ENCODE measurements around the gene ALLC. TPM values are rescaled to one million over a fixed set of nuclear protein-coding genes. Genes with fewer than 3 reads are reported as not detected.
"Not testable (repeated sequence)": the region's sequence is repeated elsewhere in the genome, so short reads cannot be mapped to it uniquely, and the experiment has no call there.

The ALLC gene
- polyA plus RNA-seq, 1 experiment = not detected

GRCh38 chr2:3617198-3617890, 40.7 kb upstream of the ALLC start:
- no peaks in the 10 kb centered on the region for H3K27me3 ChIP-seq (ENCODE audit: control insufficient read depth, insufficient read depth, low read length)
- no peak overlapping the region for H3K4me3 ChIP-seq (ENCODE audit: low read depth, low read length)
- no peak for DNase-seq (ENCODE audit: low read depth)
- TF ChIP-seq CTCF (IDR thresholded peaks at IDR 0.05; ENCODE audit: insufficient read depth, low read depth, low read length) = no peak
- CTCF ChIA-PET = no interaction called here
- no peaks in the 10 kb centered on the region for H3K36me3 ChIP-seq (ENCODE audit: control insufficient read depth, insufficient read depth, low read length)
- POLR2A ChIA-PET = no interaction called here

GRCh38 chr2:3618367-3618766, 39.6 kb upstream of the ALLC start:
- ChIA-PET CTCF (no interaction called here), POLR2A (no interaction called here)
- Histone ChIP-seq H3K36me3 (ENCODE audit: control insufficient read depth, insufficient read depth, low read length) (no peaks in the 10 kb centered on the region), H3K4me3 (ENCODE audit: low read depth, low read length) (no peak overlapping the region), H3K27me3 (ENCODE audit: control insufficient read depth, insufficient read depth, low read length) (no peaks in the 10 kb centered on the region)
- no peak for TF ChIP-seq CTCF (IDR thresholded peaks at IDR 0.05; ENCODE audit: insufficient read depth, low read depth, low read length)
- no peak for DNase-seq (ENCODE audit: low read depth)

- no peaks in the 10 kb centered on the region for H3K27me3 ChIP-seq (ENCODE audit: control insufficient read depth, insufficient read depth, low read length)
- TF ChIP-seq CTCF (IDR thresholded peaks at IDR 0.05; ENCODE audit: insufficient read depth, low read depth, low read length) = no peak
- H3K4me3 ChIP-seq (ENCODE audit: low read depth, low read length) = no peak overlapping the region
- no peaks in the 10 kb centered on the region for H3K36me3 ChIP-seq (ENCODE audit: control insufficient read depth, insufficient read depth, low read length)
- ChIA-PET CTCF (no interaction called here), POLR2A (no interaction called here)
- DNase-seq (ENCODE audit: low read depth) = no peak
These were observed 39.0 kb upstream of the ALLC start for GRCh38 chr2:3619033-3619432.

GRCh38 chr2:3619661-3620060, 38.3 kb upstream of the ALLC start:
- H3K27me3 ChIP-seq (ENCODE audit: control insufficient read depth, insufficient read depth, low read length); H3K4me3 ChIP-seq (ENCODE audit: low read depth, low read length); DNase-seq (ENCODE audit: low read depth); POLR2A ChIA-PET; CTCF ChIA-PET; H3K36me3 ChIP-seq (ENCODE audit: control insufficient read depth, insufficient read depth, low read length): not testable (repeated sequence)

- Histone ChIP-seq H3K27me3 (ENCODE audit: control insufficient read depth, insufficient read depth, low read length) (no peaks in the 10 kb centered on the region), H3K4me3 (ENCODE audit: low read depth, low read length) (no peak overlapping the region), H3K36me3 (ENCODE audit: control insufficient read depth, insufficient read depth, low read length) (no peaks in the 10 kb centered on the region)
- POLR2A ChIA-PET = no interaction called here
- CTCF ChIA-PET = no interaction called here
- no peak for TF ChIP-seq CTCF (IDR thresholded peaks at IDR 0.05; ENCODE audit: insufficient read depth, low read depth, low read length)
- DNase-seq (ENCODE audit: low read depth) = no peak
These were observed 37.2 kb upstream of the ALLC start for GRCh38 chr2:3620834-3621233.

- POLR2A ChIA-PET = no interaction called here
- CTCF ChIA-PET = interaction anchor here (1.0 to 1.4 kb wide), 2 partner anchors 13 to 28 kb away, joined by 4 read pairs; partner anchors contain the start of gene COLEC11
- DNase-seq (ENCODE audit: low read depth) = no peak
- Histone ChIP-seq H3K36me3 (ENCODE audit: control insufficient read depth, insufficient read depth, low read length) (no peaks in the 10 kb centered on the region), H3K4me3 (ENCODE audit: low read depth, low read length) (no peak overlapping the region), H3K27me3 (ENCODE audit: control insufficient read depth, insufficient read depth, low read length) (no peaks in the 10 kb centered on the region)
- TF ChIP-seq CTCF (IDR thresholded peaks at IDR 0.05; ENCODE audit: insufficient read depth, low read depth, low read length) = no peak
These were observed 35.0 kb upstream of the ALLC start for GRCh38 chr2:3622967-3623366.
